IPS-11a (cell line): ENCODE measurements around the gene NSD1.

Experiments
- H3K4me3 ChIP-seq: one replicate; pipeline ENCODE4 v1.5.1; 2013; ENCODE audit warnings: low read depth, low read length, control low read depth

NSD1 gene

GRCh38 chr5:177269976-177270375, 136.4 kb downstream of the NSD1 start:
- no peak overlapping the region for H3K4me3 ChIP-seq

GRCh38 chr5:177270653-177271052, 137.1 kb downstream of the NSD1 start:
- no peak overlapping the region for H3K4me3 ChIP-seq

GRCh38 chr5:177271113-177271512, 137.5 kb downstream of the NSD1 start:
- no peak overlapping the region for H3K4me3 ChIP-seq

- no peak overlapping the region for H3K4me3 ChIP-seq
These were observed 142.3 kb downstream of the NSD1 start for GRCh38 chr5:177275883-177276282.

GRCh38 chr5:177276886-177277285, 143.3 kb downstream of the NSD1 start:
- H3K4me3 ChIP-seq: no peak overlapping the region

- H3K4me3 ChIP-seq: no peak overlapping the region
These were observed 154.6 kb downstream of the NSD1 start for GRCh38 chr5:177288191-177288590.

- H3K4me3 ChIP-seq: no peak overlapping the region
These were observed 157.4 kb downstream of the NSD1 start for GRCh38 chr5:177290816-177291596.

GRCh38 chr5:177291735-177292134, 158.2 kb downstream of the NSD1 start:
- no peak overlapping the region for H3K4me3 ChIP-seq

- no peak overlapping the region for H3K4me3 ChIP-seq
These were observed 160.4 kb downstream of the NSD1 start for GRCh38 chr5:177293819-177294581.

GRCh38 chr5:177294632-177295031, 161.1 kb downstream of the NSD1 start:
- H3K4me3 ChIP-seq: no peak overlapping the region

GRCh38 chr5:177295924-177296323, 162.4 kb downstream of the NSD1 start:
- H3K4me3 ChIP-seq: no peak overlapping the region

GRCh38 chr5:177296581-177296980, 163.0 kb downstream of the NSD1 start:
- no peak overlapping the region for H3K4me3 ChIP-seq

- no peak overlapping the region for H3K4me3 ChIP-seq
These were observed 164.3 kb downstream of the NSD1 start for GRCh38 chr5:177297922-177298321.

GRCh38 chr5:177299697-177300096, 166.1 kb downstream of the NSD1 start:
- H3K4me3 ChIP-seq: no peak overlapping the region

- H3K4me3 ChIP-seq: no peak overlapping the region
These were observed 166.8 kb downstream of the NSD1 start for GRCh38 chr5:177300236-177300880.

GRCh38 chr5:177300951-177301350, 167.4 kb downstream of the NSD1 start:
- H3K4me3 ChIP-seq: no peak overlapping the region

- H3K4me3 ChIP-seq: no peak overlapping the region
These were observed 168.1 kb downstream of the NSD1 start for GRCh38 chr5:177301503-177302165.

- peak overlapping the region; percentile 95 for H3K4me3 ChIP-seq
These were observed 169.0 kb downstream of the NSD1 start for GRCh38 chr5:177302354-177303110.

- H3K4me3 ChIP-seq: peak within 1 kb of the TSS; percentile 95
These were observed 169.8 kb downstream of the NSD1 start, which contains the start of the genes PRELID1 and RAB24 for GRCh38 chr5:177303121-177303924. Gene PRELID1 (plus strand): TSS chr5:177303799. CDS start chr5:177303986, 187 bp downstream. Gene RAB24 (minus strand): TSS chr5:177303719. CDS start chr5:177303288, 431 bp downstream.
